ENCODE results near the gene EFNA5. TPM values are rescaled to one million over a fixed set of nuclear protein-coding genes. Genes with fewer than 3 reads are reported as not detected.

EFNA5 gene
- total and polyA plus RNA-seq, 8 donors: 0.29 to 187 (median 3.1) TPM

DNA sequence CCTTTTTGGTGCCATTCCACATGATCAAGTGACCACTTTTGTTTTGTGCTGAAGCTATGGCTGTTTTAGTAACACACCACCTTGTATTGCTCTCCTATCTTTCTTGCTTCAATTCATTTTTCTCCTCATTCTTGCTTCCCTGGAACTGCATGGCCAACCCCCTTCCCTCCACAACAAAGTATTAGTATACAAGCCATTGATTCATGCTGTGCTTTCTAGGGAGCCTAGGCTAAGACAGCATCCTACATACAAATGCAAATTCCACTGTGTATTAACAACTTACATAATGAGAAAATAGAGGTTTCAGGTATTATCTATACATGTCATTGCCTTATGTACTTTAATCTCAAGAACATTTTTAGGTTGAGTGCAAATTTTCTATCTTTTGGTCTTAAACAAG lies 141.1 kb downstream of the EFNA5 start:
- intact Hi-C loops (cut with DNase I; ENCODE audit: low total_unique reads): no loop called here
- TF ChIP-seq POLR2A (IDR thresholded peaks at IDR 0.05): no peak
- no peak for TF ChIP-seq POLR2AphosphoS5 (IDR thresholded peaks at IDR 0.05)
- TF ChIP-seq, protein P1, sequence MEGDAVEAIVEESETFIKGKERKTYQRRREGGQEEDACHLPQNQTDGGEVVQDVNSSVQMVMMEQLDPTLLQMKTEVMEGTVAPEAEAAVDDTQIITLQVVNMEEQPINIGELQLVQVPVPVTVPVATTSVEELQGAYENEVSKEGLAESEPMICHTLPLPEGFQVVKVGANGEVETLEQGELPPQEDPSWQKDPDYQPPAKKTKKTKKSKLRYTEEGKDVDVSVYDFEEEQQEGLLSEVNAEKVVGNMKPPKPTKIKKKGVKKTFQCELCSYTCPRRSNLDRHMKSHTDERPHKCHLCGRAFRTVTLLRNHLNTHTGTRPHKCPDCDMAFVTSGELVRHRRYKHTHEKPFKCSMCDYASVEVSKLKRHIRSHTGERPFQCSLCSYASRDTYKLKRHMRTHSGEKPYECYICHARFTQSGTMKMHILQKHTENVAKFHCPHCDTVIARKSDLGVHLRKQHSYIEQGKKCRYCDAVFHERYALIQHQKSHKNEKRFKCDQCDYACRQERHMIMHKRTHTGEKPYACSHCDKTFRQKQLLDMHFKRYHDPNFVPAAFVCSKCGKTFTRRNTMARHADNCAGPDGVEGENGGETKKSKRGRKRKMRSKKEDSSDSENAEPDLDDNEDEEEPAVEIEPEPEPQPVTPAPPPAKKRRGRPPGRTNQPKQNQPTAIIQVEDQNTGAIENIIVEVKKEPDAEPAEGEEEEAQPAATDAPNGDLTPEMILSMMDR (IDR thresholded peaks at IDR 0.05): no peak
- no peak for TF ChIP-seq EP300 (IDR thresholded peaks at IDR 0.05)
- Histone ChIP-seq H3K27ac (no peak overlapping the region), H3K36me3 (no peaks in the 10 kb centered on the region), H3K9me3 (no peaks in the 10 kb centered on the region), H3K4me1 (peaks cover 0 to 5% (median 2%) of the 10 kb centered on the region in 4 donors), H3K4me3 (no peak overlapping the region), H3K27me3 (no peaks in the 10 kb centered on the region)
- no peak for DNase-seq

DNA sequence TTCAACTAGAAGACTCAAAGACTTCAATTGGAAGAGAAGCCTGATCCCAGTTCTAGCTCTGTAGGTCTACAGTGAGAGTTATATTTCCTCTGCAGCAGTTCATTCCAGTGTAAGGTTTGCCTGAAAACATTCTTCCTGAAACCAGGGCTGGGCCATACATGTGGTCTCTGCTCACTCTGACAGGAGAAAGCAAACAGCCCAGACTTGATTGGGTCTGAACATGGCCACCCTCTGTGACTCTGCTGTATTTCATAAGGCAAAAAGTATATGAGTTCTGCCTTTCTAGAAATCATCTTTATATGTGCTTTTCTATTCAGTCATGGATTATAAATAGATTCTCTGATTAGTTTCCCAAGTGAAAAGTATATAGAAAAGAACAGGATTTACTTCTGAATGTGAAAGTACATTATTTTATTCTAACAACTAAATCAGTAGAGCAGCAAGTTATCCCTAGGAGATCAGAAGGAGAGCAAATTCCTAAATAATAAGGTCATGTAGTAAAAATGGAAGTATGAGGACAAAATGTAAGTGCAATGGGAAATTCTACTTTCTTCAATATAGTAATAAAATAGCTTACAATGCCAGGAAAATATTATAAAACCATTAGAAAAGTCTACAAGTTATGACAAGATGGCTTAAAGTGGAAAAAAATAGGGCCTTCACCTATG lies 144.3 kb downstream of the EFNA5 start:
- peak in 1 of 2 donors; percentile 51 for DNase-seq
- Histone ChIP-seq H3K9me3 (no peaks in the 10 kb centered on the region), H3K27ac (peak overlapping the region in 3 of 5 donors; percentile 23 to 53 (median 42)), H3K4me1 (peaks cover 0 to 18% (median 2%) of the 10 kb centered on the region in 4 donors), H3K36me3 (no peaks in the 10 kb centered on the region), H3K27me3 (no peaks in the 10 kb centered on the region), H3K4me3 (no peak overlapping the region)
- intact Hi-C loops (cut with DNase I; ENCODE audit: low total_unique reads): no loop called here
- TF ChIP-seq POLR2A (IDR thresholded peaks at IDR 0.05): no peak
- no peak for TF ChIP-seq EP300 (IDR thresholded peaks at IDR 0.05)
- TF ChIP-seq, protein P1 (IDR thresholded peaks at IDR 0.05): no peak
- TF ChIP-seq POLR2AphosphoS5 (IDR thresholded peaks at IDR 0.05): no peak

DNA sequence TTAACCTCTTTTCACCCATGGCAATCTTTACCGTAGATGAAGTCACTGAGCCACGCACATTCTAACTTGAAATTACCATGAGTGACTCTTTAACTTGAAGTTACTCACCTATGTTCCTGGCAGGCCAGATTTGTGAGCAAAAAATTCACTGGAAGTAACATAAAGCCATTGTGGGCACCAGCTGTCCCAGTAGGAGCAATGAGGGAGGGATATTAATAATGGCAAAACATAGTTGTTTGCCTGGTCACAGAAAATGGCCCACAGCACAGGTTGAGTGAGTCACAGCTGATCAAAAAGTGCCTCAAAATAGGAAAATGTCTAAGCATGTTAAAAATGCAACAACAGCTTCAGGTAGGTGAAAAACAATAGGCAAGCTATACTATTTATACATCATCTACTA lies 146.6 kb downstream of the EFNA5 start:
- 91 to 97% (median 95%) methylated on average over 2 of the region's 2 CpGs for WGBS, 5 donors
- Histone ChIP-seq H3K27me3 (no peaks in the 10 kb centered on the region), H3K36me3 (no peaks in the 10 kb centered on the region), H3K4me1 (peaks cover 0 to 32% (median 10%) of the 10 kb centered on the region in 4 donors), H3K27ac (no peak overlapping the region), H3K4me3 (no peak overlapping the region), H3K9me3 (no peaks in the 10 kb centered on the region)
- TF ChIP-seq POLR2A (IDR thresholded peaks at IDR 0.05) (no peak), POLR2AphosphoS5 (IDR thresholded peaks at IDR 0.05) (no peak), EP300 (IDR thresholded peaks at IDR 0.05) (no peak)
- TF ChIP-seq, protein P1 (IDR thresholded peaks at IDR 0.05): no peak
- no peak for DNase-seq
- intact Hi-C loops (cut with DNase I; ENCODE audit: low total_unique reads): no loop called here

DNA sequence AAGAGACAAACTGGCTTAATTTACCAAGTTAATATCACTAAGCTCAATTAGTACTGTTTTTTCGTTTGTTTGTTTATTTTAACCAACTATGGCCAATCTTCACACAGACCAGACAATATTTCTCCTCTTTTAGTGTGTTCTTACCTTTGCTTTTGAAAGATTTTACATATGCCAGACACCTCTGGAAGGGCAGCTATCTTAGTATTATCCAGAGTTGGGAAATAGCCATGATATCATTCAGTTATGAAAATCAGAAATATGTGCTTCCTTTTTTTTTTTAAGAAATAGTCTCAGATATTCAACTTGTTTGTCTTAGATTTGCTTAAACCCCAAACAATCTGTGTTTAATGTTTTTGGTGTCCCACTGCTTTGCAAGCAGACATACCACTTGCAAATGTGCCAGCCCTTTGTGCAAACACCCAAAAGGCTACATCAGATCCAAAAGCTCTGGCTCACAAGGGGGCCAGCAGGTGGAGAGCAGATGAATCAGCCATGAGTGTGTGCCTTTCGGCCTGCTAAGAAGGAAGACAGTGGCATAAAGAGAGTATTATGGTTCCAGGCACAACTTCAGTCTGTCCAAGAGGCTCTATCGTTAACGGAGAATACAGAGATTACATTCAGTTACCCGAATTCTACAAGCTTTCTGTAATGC lies 147.6 kb downstream of the EFNA5 start:
- WGBS, 5 donors: 66 to 79% (median 74%) methylated on average over 5 of the region's 5 CpGs
- no peak overlapping the region for H3K4me3 ChIP-seq
- no peaks in the 10 kb centered on the region for H3K36me3 ChIP-seq
- DNase-seq: no peak
- intact Hi-C loops (cut with DNase I; ENCODE audit: low total_unique reads): no loop called here
- TF ChIP-seq POLR2AphosphoS5 (IDR thresholded peaks at IDR 0.05) (no peak), EP300 (IDR thresholded peaks at IDR 0.05) (no peak), POLR2A (IDR thresholded peaks at IDR 0.05) (no peak)
- TF ChIP-seq, protein P1 (IDR thresholded peaks at IDR 0.05): no peak
- H3K27me3 ChIP-seq: no peaks in the 10 kb centered on the region
- no peak overlapping the region for H3K27ac ChIP-seq
- H3K9me3 ChIP-seq: no peaks in the 10 kb centered on the region
- peaks cover 0 to 32% (median 10%) of the 10 kb centered on the region in 4 donors for H3K4me1 ChIP-seq
